Osteocyte (in vitro differentiated cells): ENCODE data around the gene KLRF2. TPM values are rescaled to one million over a fixed set of nuclear protein-coding genes. Genes with fewer than 3 reads are reported as not detected.

ENCODE experiments used
- DNase-seq: peaks from one replicate; pipeline ENCODE4 v3.0.0; 2021; ENCODE audit warnings: mixed read lengths; ENCODE audit not compliant: unreplicated experiment; ENCODE audit errors: extremely low spot score
- H3K27ac Mint-ChIP-seq: one replicate; pipeline ENCODE4 v1.8.0; 2021; ENCODE audit warnings: mild to moderate bottlenecking, mixed read lengths; ENCODE audit not compliant: unreplicated experiment
- H3K27me3 Mint-ChIP-seq: one replicate; pipeline ENCODE4 v1.8.0; 2021; ENCODE audit warnings: mixed read lengths; ENCODE audit not compliant: unreplicated experiment
- H3K36me3 Mint-ChIP-seq: one replicate; pipeline ENCODE4 v1.8.0; 2021; ENCODE audit warnings: mixed read lengths; ENCODE audit not compliant: unreplicated experiment
- H3K4me1 Mint-ChIP-seq: one replicate; pipeline ENCODE4 v1.8.0; 2021; ENCODE audit warnings: mixed read lengths; ENCODE audit not compliant: unreplicated experiment
- H3K4me3 Mint-ChIP-seq: one replicate; pipeline ENCODE4 v1.8.0; 2021; ENCODE audit warnings: mild to moderate bottlenecking, moderate library complexity, mixed read lengths; ENCODE audit not compliant: unreplicated experiment
- H3K9me3 Mint-ChIP-seq: one replicate; pipeline ENCODE4 v1.8.0; 2021; ENCODE audit warnings: mixed read lengths; ENCODE audit not compliant: unreplicated experiment
- CTCF ChIP-seq: fragments of 200-600 bp; sonication (generic); IDR thresholded peaks from 2 replicates; pipeline ENCODE4 v1.5.0; 2021; ENCODE audit warnings: antibody characterized with exemption, mild to moderate bottlenecking, moderate library complexity
- total RNA-seq: library from RNA; stranded (reverse); gene quantifications from 2 replicates; pipeline ENCODE4 v1.2.1, GENCODE V29; 2021

The KLRF2 gene
- total RNA-seq, 1 donor from 2014 or later: not detected

DNA sequence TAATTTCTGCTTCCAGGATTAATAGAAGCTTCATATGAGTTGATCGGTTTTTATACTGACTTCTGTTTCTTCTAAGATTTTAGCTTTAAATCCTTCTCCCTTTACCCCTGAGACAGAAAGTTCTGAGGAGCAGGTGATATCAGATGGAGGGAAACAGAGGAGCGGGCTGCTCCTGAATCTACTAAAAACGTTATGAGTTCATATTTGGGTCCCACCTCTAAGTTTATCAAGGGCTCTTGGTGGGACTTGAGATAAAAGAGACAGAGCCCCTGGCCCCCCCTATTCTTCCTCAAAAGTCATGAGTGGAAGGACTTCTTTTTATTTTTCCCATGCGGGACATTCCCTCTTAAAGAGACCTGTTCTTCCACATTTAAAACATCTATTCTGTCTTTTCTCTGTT lies 27.1 kb downstream of the KLRF2 start:
- no peak for TF ChIP-seq CTCF
- Mint-ChIP-seq H3K27ac (no peak overlapping the region), H3K9me3 (peaks cover 29% of the 10 kb centered on the region), H3K36me3 (no peaks in the 10 kb centered on the region), H3K4me3 (no peak overlapping the region), H3K27me3 (no peaks in the 10 kb centered on the region), H3K4me1 (no peaks in the 10 kb centered on the region)
- DNase-seq: no peak

DNA sequence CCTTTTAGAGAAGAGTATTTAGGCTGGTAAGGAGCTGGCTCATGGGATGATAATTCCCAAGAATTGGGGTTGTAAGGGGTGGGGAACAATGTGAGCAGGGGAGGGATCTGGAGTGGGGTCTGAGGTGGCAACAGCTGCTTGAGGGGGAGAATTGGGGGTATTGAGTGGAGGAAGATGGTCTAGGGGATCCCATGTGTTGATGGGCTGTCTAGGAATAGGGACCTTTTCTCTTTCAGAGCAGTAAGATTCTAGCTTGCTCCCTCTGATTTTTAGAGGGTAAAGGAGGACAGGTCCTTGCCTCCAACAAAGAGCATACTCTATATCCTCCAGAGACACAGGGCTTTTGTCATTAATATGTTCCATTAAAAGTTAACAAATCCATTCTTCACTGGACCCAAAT lies 28.4 kb downstream of the KLRF2 start:
- H3K27ac Mint-ChIP-seq: no peak overlapping the region
- DNase-seq: no peak
- no peaks in the 10 kb centered on the region for H3K36me3 Mint-ChIP-seq
- H3K27me3 Mint-ChIP-seq: no peaks in the 10 kb centered on the region
- no peak for TF ChIP-seq CTCF
- H3K9me3 Mint-ChIP-seq: peaks cover 25% of the 10 kb centered on the region
- no peaks in the 10 kb centered on the region for H3K4me1 Mint-ChIP-seq
- H3K4me3 Mint-ChIP-seq: no peak overlapping the region

DNA sequence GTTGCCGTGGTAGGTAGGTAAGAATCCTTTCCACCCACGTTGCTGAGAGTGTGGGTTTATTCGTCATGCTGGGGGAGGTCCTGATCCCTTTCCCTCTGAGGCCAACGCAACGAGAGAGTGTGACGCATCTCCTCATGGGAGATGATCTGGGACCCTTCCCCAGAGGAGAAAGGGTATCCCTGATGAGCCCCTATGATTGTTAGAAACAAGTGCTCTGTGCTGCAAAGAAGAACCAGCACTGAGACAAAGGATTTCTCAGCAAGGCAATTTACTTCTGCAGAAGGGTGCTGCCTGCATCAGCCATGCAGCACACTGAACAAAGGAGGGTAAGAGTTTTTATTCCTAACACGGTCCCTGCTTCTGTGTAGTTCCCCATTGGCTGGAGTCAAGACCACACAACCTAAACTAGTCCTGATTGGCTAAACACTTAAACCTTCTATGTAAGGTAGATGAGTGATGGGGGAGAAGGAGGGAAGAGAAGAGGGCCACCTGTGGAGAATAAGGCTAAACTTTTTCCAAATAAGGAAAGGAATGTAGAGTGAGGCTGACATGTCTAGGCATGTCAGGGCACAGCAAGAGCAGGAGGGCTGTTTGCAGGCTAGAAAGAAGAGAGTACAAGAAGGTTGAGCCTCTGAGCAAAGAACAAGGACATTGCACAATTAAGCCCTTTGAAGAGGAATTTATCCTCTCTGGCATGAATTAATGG lies 29.6 kb downstream of the KLRF2 start:
- Mint-ChIP-seq H3K36me3 (no peaks in the 10 kb centered on the region), H3K27me3 (no peaks in the 10 kb centered on the region), H3K4me1 (no peaks in the 10 kb centered on the region), H3K9me3 (peaks cover 18% of the 10 kb centered on the region), H3K4me3 (no peak overlapping the region), H3K27ac (no peak overlapping the region)
- no peak for DNase-seq
- no peak for TF ChIP-seq CTCF

DNA sequence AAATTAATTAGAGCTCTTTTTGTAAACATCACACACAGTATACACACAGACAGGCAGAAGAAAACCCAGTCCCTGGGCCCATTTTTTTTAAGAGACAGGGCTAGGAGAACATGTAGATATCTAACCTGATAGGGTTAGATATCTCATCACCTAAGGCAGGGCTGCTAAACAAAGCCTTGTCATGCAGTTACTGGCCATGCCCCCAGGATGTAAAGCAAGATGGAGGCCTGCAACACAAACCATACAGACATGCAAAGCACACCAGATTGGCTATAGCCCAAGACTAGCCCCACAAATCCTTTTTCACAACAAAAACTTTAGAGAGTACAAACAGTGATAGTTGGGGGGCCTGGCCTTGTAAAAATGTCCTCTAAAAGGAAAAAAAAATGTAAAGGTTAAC lies 30.4 kb downstream of the KLRF2 start:
- TF ChIP-seq CTCF: no peak
- Mint-ChIP-seq H3K4me1 (no peaks in the 10 kb centered on the region), H3K9me3 (peaks cover 18% of the 10 kb centered on the region), H3K36me3 (no peaks in the 10 kb centered on the region), H3K27ac (no peak overlapping the region), H3K4me3 (no peak overlapping the region), H3K27me3 (no peaks in the 10 kb centered on the region)
- DNase-seq: no peak

GRCh38 chr12:9919443-9919842 lies 38.2 kb downstream of the KLRF2 start:
- TF ChIP-seq CTCF: no peak
- Mint-ChIP-seq H3K36me3 (no peaks in the 10 kb centered on the region), H3K4me3 (no peak overlapping the region), H3K27me3 (peaks cover 2% of the 10 kb centered on the region), H3K9me3 (peaks cover 17% of the 10 kb centered on the region), H3K4me1 (no peaks in the 10 kb centered on the region), H3K27ac (no peak overlapping the region)
- no peak for DNase-seq
